PC-9 (cell line): Measurements from ENCODE around the gene RIMS4. TPM values are rescaled to one million over a fixed set of nuclear protein-coding genes. Genes with fewer than 3 reads are reported as not detected.

ENCODE experiments used
- BruUV-seq: library from RNA; stranded (reverse); fragments of 400-500 nt; replicated peaks from 2 replicates; lab custom pipeline; 2021; lab: Mats Ljungman, UMichigan
- CTCF ChIA-PET: fragments of 300-600 bp; sonication (Branson Sonifier 250); formaldehyde crosslinking; loops from one replicate; lab custom pipeline; 2022; ENCODE audit warnings: antibody characterized with exemption; lab: Charles Lee
- POLR2A ChIA-PET: fragments of 300-600 bp; sonication (Branson Sonifier 250); formaldehyde crosslinking; loops from one replicate; lab custom pipeline; 2022; ENCODE audit warnings: antibody characterized with exemption; ENCODE audit not compliant: unreplicated experiment; lab: Charles Lee
- DNase-seq, 2 experiments: peaks; one replicate each; pipeline versions ENCODE4 v3.0.0 to v3.0.0-alpha.2; 2015 to 2022; ENCODE audit warnings: mixed read lengths in 1 of 2
- H2AFZ ChIP-seq: fragments of 200-600 bp; sonication (generic); 2 replicates; pipeline ENCODE4 v1.8.1; 2017; ENCODE audit warnings: antibody characterized with exemption
- H3F3A ChIP-seq: fragments of 200-600 bp; sonication (generic); 2 replicates; pipeline ENCODE4 v1.8.1; 2017; ENCODE audit warnings: antibody characterized with exemption, mild to moderate bottlenecking, low read depth; ENCODE audit not compliant: insufficient read depth
- H3K27ac ChIP-seq: fragments of 200-600 bp; sonication (generic); 2 replicates; pipeline ENCODE4 v1.6.1; 2016; ENCODE audit warnings: mixed run types
- H3K27me3 ChIP-seq: fragments of 200-600 bp; sonication (generic); 2 replicates; pipeline ENCODE4 v1.6.1; 2016; ENCODE audit warnings: low read depth, mixed run types; ENCODE audit not compliant: insufficient read depth
- H3K36me3 ChIP-seq: fragments of 200-600 bp; sonication (generic); 2 replicates; pipeline ENCODE4 v1.6.1; 2016; ENCODE audit warnings: low read depth, mixed run types
- H3K4me1 ChIP-seq: fragments of 200-600 bp; sonication (generic); replicated peaks from 2 replicates; pipeline ENCODE4 v1.6.1; 2016; ENCODE audit warnings: mixed run types; ENCODE audit not compliant: insufficient read depth
- H3K4me2 ChIP-seq: fragments of 200-600 bp; sonication (generic); 2 replicates; pipeline ENCODE4 v1.6.1; 2017; ENCODE audit warnings: mixed run types
- H3K4me3 ChIP-seq: fragments of 200-600 bp; sonication (generic); 2 replicates; pipeline ENCODE4 v1.6.1; 2016; ENCODE audit warnings: mixed run types
- H3K79me2 ChIP-seq: fragments of 200-600 bp; sonication (generic); 2 replicates; pipeline ENCODE4 v1.6.1; 2017; ENCODE audit warnings: low read depth, mixed run types
- H3K9me2 ChIP-seq: fragments of 200-600 bp; sonication (generic); 2 replicates; pipeline ENCODE4 v1.8.1; 2017; ENCODE audit warnings: mild to moderate bottlenecking; ENCODE audit not compliant: insufficient read depth
- H3K9me3 ChIP-seq: fragments of 200-600 bp; sonication (generic); 2 replicates; pipeline ENCODE4 v1.8.1; 2016; ENCODE audit warnings: low read depth; ENCODE audit not compliant: insufficient read depth
- H4K20me1 ChIP-seq: fragments of 200-600 bp; sonication (generic); 2 replicates; pipeline ENCODE4 v1.8.1; 2017; ENCODE audit not compliant: insufficient read depth
- EZH2 ChIP-seq: fragments of 200-600 bp; sonication (generic); IDR thresholded peaks from 2 replicates; pipeline ENCODE4 v1.8.0; 2017; ENCODE audit warnings: antibody characterized with exemption, low read depth
- intact Hi-C: fragments of 100-400 bp; cut with micrococcal nuclease; formaldehyde crosslinking; loops from one replicate; pipeline ENCODE4 v1.10.0; 2022; ENCODE audit not compliant: unreplicated experiment
- total RNA-seq: library from RNA; stranded (reverse); gene quantifications from 2 replicates; pipeline ENCODE4 v1.2.3, GENCODE V29; 2021
- TF ChIP-seq, protein P1 (sequence below): fragments of 200-600 bp; sonication (generic); conservative IDR thresholded peaks from 2 replicates; pipeline ENCODE4 v1.6.1; 2017; ENCODE audit warnings: mixed run types, antibody characterized with exemption, mild to moderate bottlenecking, moderate library complexity

The RIMS4 gene
- total RNA-seq, 1 experiment from 2014 or later = 0.13 TPM

DNA sequence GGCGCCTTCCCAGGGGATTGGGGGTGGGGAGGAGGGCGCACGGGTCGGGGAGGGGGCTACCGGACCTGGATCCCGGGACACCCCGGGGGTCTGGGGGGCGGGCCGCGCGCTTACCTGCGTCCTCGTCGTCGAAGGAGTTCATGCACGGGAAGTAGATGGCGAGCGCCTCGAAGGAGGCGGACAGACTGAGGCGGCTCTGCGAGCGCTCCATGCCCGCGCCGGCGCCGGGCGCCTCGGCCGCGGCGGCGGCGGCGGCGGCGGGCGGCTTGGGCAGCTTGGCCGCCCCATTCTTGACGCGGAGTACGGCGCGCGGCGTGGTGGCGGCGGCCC, 320 bp downstream of the RIMS4 start:
- Histone ChIP-seq H3K27me3 (peaks cover 77% of the 10 kb centered on the region), H3K9me3 (peaks cover 6% of the 10 kb centered on the region; the same call in 1 of the 2 replicates), H2AFZ (no peak overlapping the region), H3K79me2 (no peaks in the 10 kb centered on the region), H3K4me1 (no peaks in the 10 kb centered on the region), H3K27ac (no peak overlapping the region), H3F3A (no peaks in the 10 kb centered on the region), H3K9me2 (no peaks in the 10 kb centered on the region), H3K4me2 (no peak overlapping the region), H4K20me1 (no peaks in the 10 kb centered on the region), H3K4me3 (no peak overlapping the region), H3K36me3 (no peaks in the 10 kb centered on the region)
- CTCF ChIA-PET = no interaction called here
- BruUV-seq = no TSS peak
- intact Hi-C loops = no loop called here
- TF ChIP-seq EZH2 = no peak
- TF ChIP-seq, protein P1, sequence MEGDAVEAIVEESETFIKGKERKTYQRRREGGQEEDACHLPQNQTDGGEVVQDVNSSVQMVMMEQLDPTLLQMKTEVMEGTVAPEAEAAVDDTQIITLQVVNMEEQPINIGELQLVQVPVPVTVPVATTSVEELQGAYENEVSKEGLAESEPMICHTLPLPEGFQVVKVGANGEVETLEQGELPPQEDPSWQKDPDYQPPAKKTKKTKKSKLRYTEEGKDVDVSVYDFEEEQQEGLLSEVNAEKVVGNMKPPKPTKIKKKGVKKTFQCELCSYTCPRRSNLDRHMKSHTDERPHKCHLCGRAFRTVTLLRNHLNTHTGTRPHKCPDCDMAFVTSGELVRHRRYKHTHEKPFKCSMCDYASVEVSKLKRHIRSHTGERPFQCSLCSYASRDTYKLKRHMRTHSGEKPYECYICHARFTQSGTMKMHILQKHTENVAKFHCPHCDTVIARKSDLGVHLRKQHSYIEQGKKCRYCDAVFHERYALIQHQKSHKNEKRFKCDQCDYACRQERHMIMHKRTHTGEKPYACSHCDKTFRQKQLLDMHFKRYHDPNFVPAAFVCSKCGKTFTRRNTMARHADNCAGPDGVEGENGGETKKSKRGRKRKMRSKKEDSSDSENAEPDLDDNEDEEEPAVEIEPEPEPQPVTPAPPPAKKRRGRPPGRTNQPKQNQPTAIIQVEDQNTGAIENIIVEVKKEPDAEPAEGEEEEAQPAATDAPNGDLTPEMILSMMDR = no peak
- POLR2A ChIA-PET = no interaction called here
- no peak for DNase-seq

GRCh38 chr20:44809380-44810060, 826 bp downstream of the RIMS4 start:
- TF ChIP-seq, protein P1 = no peak
- TF ChIP-seq EZH2 = no peak
- Histone ChIP-seq H3K4me1 (no peaks in the 10 kb centered on the region), H3F3A (no peaks in the 10 kb centered on the region), H4K20me1 (no peaks in the 10 kb centered on the region), H3K4me3 (no peak overlapping the region), H3K27ac (no peak overlapping the region), H3K9me3 (peaks cover 6% of the 10 kb centered on the region; the same call in 1 of the 2 replicates), H3K27me3 (peaks cover 82% of the 10 kb centered on the region), H2AFZ (no peak overlapping the region), H3K4me2 (no peak overlapping the region), H3K79me2 (no peaks in the 10 kb centered on the region), H3K9me2 (no peaks in the 10 kb centered on the region), H3K36me3 (no peaks in the 10 kb centered on the region)
- POLR2A ChIA-PET = no interaction called here
- CTCF ChIA-PET = no interaction called here
- intact Hi-C loops = no loop called here
- no peak for DNase-seq
- no TSS peak for BruUV-seq

- Histone ChIP-seq H2AFZ (no peak overlapping the region), H3K36me3 (no peaks in the 10 kb centered on the region), H3K27me3 (peaks cover 85% of the 10 kb centered on the region), H3K27ac (no peak overlapping the region), H3K9me3 (0 out of 2 replicates have a peak, but pooled peaks cover 6% of the 10 kb centered on the region), H3K4me1 (no peaks in the 10 kb centered on the region), H4K20me1 (no peaks in the 10 kb centered on the region), H3F3A (no peaks in the 10 kb centered on the region), H3K4me3 (no peak overlapping the region), H3K79me2 (no peaks in the 10 kb centered on the region), H3K9me2 (no peaks in the 10 kb centered on the region), H3K4me2 (no peak overlapping the region)
- BruUV-seq = no TSS peak
- POLR2A ChIA-PET = no interaction called here
- no peak for TF ChIP-seq EZH2
- TF ChIP-seq, protein P1 = no peak
- CTCF ChIA-PET = no interaction called here
- intact Hi-C loops = no loop called here
- DNase-seq = no peak
These were observed 2.7 kb downstream of the RIMS4 start for GRCh38 chr20:44807684-44808056.
